HEK293T (cell line): ENCODE results near the gene DAPK1.

Experiments used
- ARNT ChIP-seq: fragments of 450-650 bp; IDR thresholded peaks from 2 replicates; pipeline ENCODE4 v1.6.1; 2017; ENCODE audit warnings: mild to moderate bottlenecking
- BHLHE40 ChIP-seq: fragments of 450-650 bp; IDR thresholded peaks from 2 replicates; pipeline ENCODE4 v1.6.1; 2016; ENCODE audit warnings: mild to moderate bottlenecking, moderate library complexity, borderline replicate concordance
- FOXA1 ChIP-seq: fragments of 450-650 bp; IDR thresholded peaks from 2 replicates; pipeline ENCODE4 v1.6.1; 2016; ENCODE audit warnings: mild to moderate bottlenecking
- L3MBTL2 ChIP-seq: fragments of 450-650 bp; conservative IDR thresholded peaks from 2 replicates; pipeline ENCODE4 v1.6.1; 2016; ENCODE audit warnings: mild to moderate bottlenecking
- SUZ12 ChIP-seq: fragments of 450-650 bp; IDR thresholded peaks from 2 replicates; pipeline ENCODE4 v1.6.1; 2016; ENCODE audit warnings: mild to moderate bottlenecking
- TARDBP ChIP-seq: fragments of 450-650 bp; IDR thresholded peaks from 2 replicates; pipeline ENCODE4 v1.6.1; 2016

DNA sequence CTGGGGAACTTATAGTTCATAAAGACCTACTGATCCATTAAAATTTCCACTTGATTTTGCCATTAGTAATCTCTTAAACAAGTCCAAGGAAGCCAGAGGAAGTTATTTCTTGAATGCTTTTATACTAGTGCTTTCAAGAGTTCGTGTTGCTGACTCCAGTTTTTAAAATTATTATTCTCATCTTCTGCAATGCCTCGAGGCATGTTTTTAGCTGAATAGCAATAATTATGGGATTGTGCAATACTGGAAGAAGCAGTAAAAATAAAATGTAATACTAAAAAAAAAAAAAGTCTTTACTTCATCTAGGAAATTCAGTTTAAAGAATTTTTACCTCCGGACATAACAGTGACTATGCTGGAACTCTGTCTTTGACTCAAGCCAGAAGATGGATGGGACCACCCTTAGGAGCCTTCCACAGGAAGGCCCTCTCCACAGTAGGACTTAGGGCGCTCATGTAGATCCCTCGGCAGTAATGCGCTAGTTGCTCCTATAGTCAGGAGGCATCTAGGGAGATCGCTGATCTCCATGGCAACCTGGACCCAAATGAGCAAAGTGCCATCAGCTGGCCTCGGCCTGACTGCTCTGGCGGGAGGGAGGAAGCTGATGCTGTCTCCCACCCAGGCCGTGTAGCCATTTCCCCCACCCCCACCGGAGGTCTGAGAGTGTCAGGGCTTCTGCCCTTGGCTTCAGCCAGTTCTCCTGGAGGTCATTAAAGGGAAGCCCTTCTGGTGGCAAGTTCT, 56.7 kb downstream of the DAPK1 start:
- no peak for TF ChIP-seq L3MBTL2
- TF ChIP-seq BHLHE40 = no peak
- no peak for TF ChIP-seq FOXA1
- TF ChIP-seq TARDBP = no peak
- TF ChIP-seq SUZ12 = no peak
- no peak for TF ChIP-seq ARNT
